Activated naive CD4-positive, alpha-beta T cell treated with anti-CD3 and anti-CD28 coated beads, Interleukin-2, amount 10 ng/mL, durations not matched to agents 5 hours and 36 hours (primary cell): ENCODE measurements around the gene OVCA2. TPM values are rescaled to one million over a fixed set of nuclear protein-coding genes. Genes with fewer than 3 reads are reported as not detected.

Source experiments
- microRNA-seq: library from miRNA; unstranded; fragments of <30 nt; microRNA quantifications from one replicate; pipeline ENCODE4 v1.2.0, GENCODE V29; 2022; ENCODE audit warnings: borderline microRNAs expressed, borderline replicate concordance
- total RNA-seq, 2 experiments: library from RNA; stranded (reverse); gene quantifications; one replicate each; pipeline ENCODE4 v1.2.3, GENCODE V29; 2021

OVCA2 gene
- 10 to 100 TPM; 34.4 to 35.8 TPM for total RNA-seq

DNA sequence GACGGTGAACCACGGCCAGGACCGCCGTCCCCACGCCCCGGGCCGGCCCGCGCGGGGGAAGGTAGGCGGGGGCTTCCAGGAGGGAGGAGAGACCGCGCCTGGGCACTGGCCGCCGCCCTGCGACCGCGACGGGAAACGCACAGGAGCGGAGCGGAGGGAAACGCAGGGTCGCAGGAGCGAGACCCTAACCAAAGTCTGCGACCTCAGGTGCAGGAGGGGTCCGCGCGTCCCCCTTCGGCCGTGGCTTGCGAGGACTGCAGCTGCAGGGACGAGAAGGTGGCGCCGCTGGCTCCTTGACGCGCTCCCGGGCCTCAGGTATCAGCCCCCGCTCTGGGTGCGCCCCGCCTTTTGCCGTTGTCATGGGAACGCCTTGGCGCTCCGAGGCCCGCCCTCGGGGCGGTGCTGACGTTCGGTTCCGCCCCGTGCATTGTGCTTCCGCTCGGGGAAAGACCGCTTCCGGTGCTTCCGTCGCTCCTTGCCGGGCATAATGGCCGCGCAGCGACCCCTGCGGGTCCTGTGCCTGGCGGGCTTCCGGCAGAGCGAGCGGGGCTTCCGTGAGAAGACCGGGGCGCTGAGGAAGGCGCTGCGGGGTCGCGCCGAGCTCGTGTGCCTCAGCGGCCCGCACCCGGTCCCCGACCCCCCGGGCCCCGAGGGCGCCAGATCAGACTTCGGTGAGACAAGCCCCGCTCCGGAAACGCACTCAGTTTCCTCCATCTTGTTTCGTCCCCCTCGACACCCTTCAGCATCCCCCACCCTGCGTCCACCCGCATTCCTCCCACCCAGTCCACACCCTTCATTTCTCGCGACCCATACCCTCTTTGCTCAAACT, at the start of gene OVCA2:
Gene OVCA2, plus strand, starts transcription at position 462 of the 829 bp plus-strand sequence. Its CDS starts 26 bp downstream, at position 488.

DNA sequence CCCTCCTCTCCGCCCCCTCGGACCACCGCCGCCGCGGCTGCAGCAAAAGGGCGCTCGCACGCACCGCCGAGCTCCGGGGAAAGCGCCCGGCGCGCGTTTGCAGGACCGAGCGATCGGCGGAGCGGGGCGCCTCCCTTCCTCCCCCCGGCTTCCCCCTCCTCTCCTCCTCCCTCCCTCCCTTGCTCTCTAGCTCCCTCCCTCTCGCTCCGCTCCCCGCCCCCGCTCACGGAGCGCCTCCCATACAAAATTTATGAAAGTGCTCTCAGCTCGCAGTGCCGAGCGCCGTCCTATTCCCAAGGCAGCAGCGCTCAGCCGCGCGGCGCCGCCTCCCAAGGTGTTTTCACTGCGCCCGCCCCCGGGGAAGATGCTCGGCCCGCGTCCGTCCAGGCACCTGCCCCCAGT, 16.6 kb upstream of the OVCA2 start, which contains the start of gene RTN4RL1:
Gene RTN4RL1, minus strand, starts transcription at position 115 of the 402 bp plus-strand sequence. CDS start 469 bp downstream, outside the sequence.

DNA sequence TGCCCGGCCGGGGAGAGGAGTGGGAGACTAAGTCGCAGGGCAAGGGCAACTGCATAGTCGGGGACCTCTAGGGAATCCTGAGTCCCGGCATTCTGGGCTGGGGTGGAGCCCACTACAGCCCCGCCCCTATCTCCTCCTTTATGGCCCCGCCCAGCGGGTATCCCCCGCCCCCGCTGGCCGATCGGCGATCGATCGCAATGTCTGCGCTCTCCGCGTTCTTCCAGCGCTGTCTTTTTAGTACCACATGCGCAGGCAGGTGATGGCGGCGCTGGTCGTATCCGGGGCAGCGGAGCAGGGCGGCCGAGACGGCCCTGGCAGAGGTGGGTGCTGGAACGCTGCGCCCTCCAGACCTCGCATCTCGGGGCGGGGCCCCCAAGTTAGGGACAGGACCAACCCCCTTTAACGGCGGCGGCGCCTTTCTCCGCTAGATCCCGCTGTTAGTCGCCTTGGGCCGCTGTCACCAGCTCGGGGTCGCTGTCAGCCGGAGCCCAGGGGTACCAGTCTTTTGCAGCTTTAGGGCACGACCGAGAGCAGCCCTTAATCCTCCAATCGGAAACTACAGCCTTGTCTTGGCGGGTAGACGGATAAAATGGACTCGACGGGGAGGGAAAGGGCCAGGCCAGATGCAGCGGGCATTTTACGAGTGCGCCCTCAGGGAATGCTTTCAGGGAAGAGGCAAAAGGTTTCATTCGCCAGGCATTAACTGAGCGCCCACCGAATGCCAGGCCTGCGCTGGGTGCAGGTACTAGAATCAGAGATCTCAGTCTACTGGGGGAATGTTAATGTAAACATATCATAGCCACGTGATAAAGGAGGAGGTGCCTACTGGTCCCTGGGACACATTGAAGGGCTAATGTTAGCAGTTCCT, 11.7 kb upstream of the OVCA2 start, which contains the start of gene DPH1:
Gene DPH1, plus strand, starts transcription at position 243 of the 868 bp plus-strand sequence. Its CDS starts 17 bp downstream, at position 260.

DNA sequence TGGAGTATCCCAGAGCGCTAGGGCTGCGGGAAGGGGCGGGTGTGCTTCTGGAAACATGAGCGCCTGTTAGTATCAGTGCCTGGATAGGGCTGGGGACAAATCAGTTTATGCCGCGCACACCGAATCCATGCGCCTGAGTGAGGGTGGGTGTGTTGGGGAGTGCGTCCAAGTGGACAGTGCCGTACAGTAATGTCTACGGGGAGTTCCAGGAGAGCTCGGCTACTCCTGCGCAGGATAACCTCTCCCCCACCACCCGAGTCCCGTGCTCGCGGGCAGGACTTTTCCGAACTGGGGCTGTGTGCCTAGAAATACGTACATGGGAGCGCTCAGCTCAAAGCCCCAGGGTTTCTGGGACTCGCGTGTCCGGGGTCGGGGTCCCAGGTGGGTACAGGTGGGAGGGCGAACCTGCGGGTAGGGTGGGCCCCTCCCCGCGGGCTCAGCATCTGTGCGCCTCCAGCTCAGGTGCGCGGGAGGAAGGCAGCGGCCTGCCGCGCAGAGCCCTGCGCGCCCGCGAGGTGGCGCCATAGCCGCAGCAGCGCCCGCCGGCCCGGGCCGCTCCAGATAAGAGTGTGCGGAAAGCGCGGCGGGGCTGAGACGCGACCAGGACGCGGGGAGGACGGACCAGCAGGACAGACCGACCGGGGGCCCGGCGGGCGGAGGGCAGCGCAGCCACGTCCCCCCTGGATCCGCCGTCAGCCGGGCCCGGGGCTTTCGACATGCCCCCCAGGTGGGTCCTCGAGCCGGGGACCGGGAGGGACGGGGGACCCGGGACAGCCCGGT, 12.9 kb downstream of the OVCA2 start, which contains the start of gene HIC1:
Gene HIC1, plus strand, starts transcription at position 592 of the 780 bp plus-strand sequence. CDS start 1,588 bp downstream, outside the sequence.

Small RNA genes within 50 kb of the gene (microRNA-seq; reads per million reads assigned to microRNA genes)
- 548 reads per million, percentile 85 among the genes with 10 or more reads in this experiment for gene MIR132
- 6.0 reads per million, percentile 32 among the genes with 10 or more reads in this experiment for gene MIR212

Other genes starting within 250 kb of the OVCA2 start
- gene SMYD4, start 212.1 kb upstream of the OVCA2 start, total RNA-seq: 10 to 100 TPM; 32.1 to 32.8 TPM
- 100 to 1,000 TPM; 266 to 275 TPM for gene RPA1, start 212.0 kb upstream of the OVCA2 start, total RNA-seq
- gene RTN4RL1, start 16.7 kb upstream of the OVCA2 start, total RNA-seq: 1 to 10 TPM in 1 of 2 experiments, under 1 TPM in 1; 0.84 to 1.2 TPM
- gene DPH1, start 11.9 kb upstream of the OVCA2 start, total RNA-seq: 10 to 100 TPM; 48.4 to 48.9 TPM
- 10 to 100 TPM; 45.7 to 48.1 TPM for gene HIC1, start 13.1 kb downstream of the OVCA2 start, total RNA-seq